ENCODE results near the gene PROKR1.
"Not testable (repeated sequence)": the region's sequence is repeated elsewhere in the genome, so short reads cannot be mapped to it uniquely, and the experiment has no call there.

The PROKR1 gene

DNA sequence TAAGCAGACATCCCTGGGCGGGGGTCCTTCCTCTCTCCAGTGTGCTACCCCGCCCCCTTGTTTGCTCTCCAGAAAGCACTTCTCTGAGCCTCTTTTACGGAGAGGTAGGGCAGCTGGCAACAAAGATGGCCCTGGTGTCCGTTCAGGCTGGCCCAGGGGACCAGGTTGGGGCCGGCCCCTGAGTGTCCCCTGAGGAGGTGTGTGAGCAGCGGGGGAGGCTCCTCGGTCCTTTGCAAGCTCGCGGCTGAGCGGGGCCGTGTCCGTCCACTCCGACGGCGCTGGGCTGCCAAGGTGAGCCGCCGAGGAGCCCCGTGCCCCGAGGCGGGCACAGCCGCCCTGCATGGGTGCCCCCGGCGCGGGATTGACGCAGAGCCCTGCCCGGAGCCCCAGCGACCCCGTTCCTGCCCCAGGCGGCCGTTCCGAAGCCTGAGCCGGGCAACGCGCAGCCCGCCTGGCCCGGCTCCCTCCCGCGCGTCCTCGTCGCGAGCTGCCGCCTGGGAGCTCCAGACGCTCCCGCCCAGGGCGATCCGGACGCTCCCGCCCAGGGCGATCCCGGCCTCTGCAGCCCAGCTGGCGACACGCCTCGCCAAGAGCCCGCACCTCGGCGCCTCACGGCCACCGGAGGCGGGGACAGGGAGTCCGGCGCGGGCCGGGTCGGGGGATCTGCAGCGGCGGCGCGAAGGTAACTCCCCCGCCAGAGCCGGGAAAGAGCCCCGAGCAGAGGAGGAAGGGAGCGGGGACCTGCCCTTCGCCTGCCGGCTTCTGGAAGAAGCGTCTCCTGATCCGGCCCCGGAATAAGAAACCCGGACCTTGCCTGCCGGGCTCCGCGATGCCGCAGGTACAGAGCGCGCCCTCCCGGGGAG, at the start of gene PROKR1:
Gene PROKR1 (plus strand): TSS at position 569 of the 863 bp plus-strand sequence. CDS start 2,243 bp downstream, outside the sequence.
- DNase-seq (ENCODE audit: low read depth, low spot score), result no peak

DNA sequence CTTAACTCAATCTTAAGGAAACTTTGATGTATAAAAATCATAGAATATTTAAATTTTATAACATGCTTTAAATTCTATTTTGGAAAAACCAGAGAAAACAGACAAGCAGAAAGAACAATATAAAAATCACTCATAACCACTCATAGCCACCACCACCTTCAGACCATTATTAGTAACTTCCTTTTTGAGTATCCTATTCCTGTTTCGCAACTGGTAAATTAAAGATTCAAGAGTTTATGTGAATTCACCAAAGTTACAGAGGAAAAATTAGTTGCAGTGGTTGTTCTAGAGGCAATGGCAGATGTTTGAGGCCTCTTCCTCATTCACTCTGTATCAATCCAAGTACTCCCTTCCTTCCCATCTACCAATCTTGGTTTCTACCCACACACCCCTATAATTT, 49.3 kb upstream of the PROKR1 start:
- DNase-seq (ENCODE audit: low read depth, low spot score), result no peak

DNA sequence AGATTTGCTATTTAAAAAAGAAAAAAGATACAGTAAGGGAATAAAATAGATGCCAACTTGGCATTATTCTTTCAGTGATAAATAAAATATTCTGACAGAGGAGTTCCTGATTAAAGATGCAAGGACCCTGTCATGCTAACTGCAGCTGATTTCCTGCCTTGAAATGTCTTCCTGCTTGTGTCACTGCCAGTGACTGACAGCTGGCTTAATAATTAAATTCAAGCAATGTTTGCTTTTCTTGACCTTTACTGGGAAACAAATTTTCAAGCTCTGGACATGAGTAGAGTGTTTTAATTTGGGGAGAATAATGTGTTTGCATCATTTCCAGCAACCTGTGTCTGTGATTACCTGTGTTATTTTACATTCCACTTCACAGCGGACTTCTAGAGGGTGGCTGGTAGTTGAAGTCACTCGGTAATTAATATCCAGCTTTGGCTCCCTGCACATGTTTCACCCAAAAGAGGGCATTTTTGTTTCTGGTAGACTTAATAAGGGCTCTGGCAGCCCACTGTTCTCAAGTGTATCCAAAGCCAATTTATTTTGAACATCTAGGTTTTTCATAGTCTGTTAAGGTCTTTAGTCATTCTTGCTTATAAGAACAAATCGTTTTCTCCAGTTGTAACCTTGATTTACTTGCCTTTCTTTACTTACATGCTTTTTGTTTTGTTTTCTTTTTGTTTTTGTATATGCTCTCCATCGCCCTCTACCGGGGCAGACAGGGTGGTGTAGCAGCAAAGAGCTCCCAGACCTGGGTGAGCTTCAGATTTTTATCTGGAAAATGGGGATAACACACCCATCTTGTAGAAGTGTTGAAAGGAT, 48.5 kb upstream of the PROKR1 start:
- DNase-seq (ENCODE audit: low read depth, low spot score), result peak; percentile 1

DNA sequence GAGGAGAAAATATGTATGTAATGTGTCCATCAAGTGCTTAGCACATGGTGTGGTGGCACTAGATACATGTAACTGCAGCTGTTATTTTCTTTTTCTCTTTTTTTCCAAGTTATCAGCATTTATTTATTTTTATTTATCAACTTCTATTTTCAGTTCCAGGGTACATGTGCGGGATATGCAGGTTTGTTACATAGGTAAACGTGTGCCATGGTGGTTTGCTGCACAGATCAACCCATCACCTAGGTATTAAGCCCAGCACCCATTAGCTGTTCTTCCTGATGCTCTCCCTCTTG, 47.9 kb upstream of the PROKR1 start:
- DNase-seq (ENCODE audit: low read depth, low spot score), result not testable (repeated sequence)

DNA sequence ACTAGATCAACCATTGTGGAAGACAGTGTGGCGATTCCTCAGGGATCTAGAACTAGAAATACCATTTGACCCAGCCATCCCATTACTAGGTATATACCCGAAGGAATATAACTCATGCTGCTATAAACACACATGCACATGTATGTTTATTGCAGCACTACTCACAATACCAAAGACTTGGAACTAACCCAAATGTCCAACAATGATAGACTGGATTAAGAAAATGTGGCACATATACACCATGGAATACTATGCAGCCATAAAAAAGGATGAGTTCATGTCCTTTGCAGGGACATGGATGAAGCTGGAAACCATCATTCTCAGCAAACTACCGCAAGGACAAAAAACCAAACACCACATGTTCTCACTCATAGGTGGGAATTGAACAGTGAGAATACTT, 42.9 kb upstream of the PROKR1 start:
- DNase-seq (ENCODE audit: low read depth, low spot score), result not testable (repeated sequence)

DNA sequence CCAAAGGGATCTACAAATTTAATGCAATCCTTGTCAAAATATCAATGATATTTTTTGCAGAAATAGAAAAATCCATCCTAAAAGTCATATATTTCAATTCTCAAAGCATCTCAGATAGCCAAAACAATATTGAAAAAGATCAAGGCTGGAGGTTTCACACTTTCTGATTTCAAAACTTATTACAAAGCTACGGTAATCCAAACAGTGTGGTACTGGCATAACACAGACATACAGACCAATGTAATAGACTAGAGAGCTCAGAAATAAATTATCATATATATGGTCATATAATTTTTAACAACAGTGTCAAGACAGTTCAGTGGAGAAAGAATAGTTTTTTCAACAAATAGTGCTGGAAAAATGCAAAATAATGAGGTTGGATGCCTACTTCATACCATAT, 40.3 kb upstream of the PROKR1 start:
- DNase-seq (ENCODE audit: low read depth, low spot score), result no peak

DNA sequence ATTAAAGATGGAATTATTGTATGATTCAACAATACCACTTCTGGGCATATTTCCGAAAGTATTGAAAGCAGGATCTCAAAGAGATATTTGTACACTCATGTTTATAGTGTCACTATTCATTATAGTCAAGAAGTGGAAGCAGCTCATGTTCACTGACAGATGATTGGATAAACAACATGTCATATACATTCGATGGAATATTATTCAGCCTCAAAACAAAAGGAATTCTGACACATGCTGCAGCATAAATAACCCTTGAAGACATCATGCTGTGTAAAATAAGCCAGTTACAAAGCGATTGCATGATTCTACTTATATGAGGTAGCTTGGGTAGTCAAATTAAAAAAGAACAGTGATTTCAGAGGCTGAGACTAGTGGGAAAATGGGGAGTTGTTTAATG, 39.3 kb upstream of the PROKR1 start:
- no peak for DNase-seq (ENCODE audit: low read depth, low spot score)

DNA sequence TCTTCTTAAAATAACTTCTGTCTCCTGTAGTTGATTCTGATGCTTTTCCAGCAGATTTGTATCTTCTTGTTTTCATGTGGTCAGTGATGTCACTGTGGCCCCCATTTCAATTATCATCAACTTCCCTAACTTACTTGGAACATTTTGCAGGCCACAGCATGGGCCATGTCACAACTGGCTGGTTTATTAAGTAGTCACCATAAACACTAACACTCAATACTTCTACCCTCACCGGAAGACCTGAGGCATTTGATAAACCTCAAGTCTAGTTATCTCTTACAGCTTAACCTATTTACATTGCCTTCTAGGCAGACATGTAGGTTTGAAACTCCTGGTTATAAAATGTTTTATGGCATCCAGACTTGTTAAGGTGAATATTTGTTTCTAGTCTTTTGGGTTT, 37.4 kb upstream of the PROKR1 start:
- no peak for DNase-seq (ENCODE audit: low read depth, low spot score)

DNA sequence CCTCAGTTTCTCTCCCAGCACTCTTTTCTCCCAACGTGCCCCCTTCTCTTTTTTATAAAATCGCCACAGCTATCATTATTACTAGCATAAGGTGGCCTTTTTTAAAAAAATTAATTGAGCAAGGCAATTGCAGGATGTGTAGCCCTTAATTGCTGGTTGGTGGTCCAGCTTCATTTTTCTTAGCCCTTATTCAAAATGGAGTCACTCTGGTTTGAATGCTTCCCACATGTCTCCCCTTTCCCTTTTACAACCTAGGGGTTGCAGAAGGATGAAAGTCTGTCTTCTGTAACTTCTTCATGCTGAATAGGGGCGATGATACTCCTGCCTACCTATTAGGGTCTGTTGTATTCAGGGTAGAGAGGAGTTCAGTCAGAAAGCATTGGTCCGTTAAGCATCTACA, 36.6 kb upstream of the PROKR1 start:
- no peak for DNase-seq (ENCODE audit: low read depth, low spot score)

DNA sequence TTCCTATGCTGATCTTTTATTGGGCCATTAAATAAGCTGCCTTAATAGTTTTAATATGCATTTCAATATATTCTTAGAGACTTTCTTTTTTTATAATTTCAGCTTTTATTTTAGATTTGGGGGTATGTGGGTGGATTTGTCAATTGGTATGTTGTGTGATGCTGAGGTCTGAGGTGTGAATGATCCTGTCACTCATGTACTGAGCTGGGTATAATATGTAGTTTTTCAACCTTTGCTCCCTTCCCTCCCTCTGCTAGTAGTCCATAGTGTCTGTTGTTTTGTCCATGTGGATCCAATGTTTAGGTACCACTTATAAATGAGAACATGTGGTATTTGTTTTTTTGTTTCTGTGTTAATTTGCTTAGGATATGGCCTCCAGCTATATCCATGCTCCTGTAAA, 35.5 kb upstream of the PROKR1 start:
- no peak for DNase-seq (ENCODE audit: low read depth, low spot score)

DNA sequence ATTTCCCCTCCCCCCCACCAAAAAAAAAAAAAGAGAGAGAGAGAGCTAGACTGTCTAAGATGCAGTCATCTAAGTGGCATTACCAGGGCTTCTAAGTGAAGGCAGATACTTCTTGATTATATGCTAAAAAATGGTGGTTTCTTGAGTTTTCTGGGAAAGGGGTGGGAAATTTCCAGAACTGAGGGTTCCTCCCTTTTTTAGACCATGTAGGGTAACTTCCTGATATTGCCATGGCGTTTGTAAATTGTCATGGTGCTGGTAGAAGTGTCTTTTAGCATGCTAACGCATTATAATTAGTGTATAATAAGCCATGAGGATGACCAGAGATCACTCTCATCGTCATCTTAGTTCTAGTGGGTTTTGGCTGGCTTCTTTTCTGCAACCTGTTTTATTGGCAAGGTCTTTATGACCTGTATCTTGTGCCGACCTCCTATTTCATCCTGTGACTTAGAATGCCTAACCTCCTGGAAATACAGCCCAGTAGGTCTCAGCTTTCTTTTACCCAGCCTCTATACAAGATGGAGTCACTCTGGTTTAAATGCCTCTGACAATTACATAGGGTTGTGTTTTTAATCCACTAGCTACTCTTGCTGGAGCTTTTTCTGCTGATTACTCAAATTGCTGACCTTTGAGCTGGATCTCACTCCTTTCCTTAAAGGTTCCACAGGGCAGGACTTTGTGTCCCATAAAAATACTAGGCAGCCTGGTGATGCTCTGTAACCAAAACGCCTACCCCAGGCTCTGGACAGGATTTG, 30.4 kb upstream of the PROKR1 start:
- no peak for DNase-seq (ENCODE audit: low read depth, low spot score)

DNA sequence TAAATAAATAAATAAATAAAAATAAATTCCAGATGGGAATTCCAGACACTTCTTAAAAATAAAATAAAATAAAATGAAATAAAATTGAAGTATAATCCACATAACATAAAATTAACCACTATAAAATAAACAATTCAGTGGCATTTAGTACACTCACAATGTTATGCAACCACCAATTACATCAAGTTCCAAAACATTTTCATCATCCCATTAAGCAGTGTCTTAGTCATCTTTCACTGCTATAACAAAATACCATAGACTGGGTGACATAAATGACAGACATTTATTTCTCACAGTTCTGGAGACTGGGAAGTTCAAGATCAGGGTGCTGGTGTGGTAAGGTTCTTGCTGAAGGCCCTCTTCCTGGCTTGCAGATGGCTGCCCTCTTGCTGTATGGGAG, 22.6 kb upstream of the PROKR1 start:
- no peak for DNase-seq (ENCODE audit: low read depth, low spot score)

DNA sequence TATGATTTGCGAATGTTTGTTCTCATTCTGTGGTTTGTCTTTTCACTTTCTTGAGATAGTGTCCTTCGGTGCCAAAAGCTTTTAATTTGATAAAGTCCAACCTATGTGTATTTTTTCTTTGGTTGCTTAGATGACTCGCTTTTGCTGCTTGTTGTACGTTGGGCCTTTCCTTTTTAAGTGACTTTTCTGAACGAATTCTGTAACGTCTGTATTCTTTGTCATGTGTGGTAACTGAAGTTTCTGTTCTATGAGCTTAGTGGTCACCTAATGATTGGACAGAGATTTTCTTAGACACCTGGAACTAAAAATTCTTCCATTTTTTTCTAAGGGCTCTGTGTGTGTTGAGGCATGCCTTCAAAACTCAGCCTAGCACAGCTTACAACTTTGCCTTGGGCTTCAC, 19.6 kb upstream of the PROKR1 start:
- DNase-seq (ENCODE audit: low read depth, low spot score), result no peak

DNA sequence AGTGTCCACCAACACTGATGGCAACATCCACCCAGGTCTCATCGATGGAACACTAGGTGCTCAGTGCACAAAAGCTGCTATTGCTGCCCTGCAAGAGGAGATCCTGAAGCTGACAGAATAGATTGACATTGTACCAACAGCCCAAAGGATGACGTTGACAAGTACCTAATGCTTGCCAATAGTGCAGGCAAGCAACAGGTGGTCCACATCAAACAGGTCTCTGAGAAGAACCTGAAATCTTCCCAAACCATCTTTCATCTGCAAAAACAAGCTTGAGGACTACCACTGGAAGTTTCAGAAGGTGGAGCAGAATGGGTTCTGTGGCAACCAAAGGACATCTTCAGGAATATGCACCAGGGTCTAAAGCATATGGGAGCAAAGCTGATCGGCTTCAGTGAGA, 15.8 kb upstream of the PROKR1 start:
- no peak for DNase-seq (ENCODE audit: low read depth, low spot score)

DNA sequence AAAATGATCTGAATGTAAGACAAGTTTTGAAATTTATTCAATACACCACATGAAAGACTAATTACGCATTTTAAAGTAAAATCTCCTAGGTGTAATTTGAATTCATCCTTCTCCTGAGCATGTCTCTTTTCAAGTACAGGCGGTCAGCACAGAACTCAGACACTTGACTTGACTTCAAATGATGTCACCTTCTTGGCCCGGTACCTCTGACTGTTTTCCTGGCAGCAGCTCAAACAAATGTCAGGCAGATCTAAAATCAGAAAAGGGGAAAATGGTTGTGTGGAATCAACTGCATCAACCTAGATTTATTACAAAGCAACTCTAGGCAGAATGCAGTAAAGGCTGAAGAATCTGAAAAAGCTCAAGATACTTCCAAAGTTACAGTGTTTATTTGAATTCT, 11.4 kb upstream of the PROKR1 start:
- no peak for DNase-seq (ENCODE audit: low read depth, low spot score)

DNA sequence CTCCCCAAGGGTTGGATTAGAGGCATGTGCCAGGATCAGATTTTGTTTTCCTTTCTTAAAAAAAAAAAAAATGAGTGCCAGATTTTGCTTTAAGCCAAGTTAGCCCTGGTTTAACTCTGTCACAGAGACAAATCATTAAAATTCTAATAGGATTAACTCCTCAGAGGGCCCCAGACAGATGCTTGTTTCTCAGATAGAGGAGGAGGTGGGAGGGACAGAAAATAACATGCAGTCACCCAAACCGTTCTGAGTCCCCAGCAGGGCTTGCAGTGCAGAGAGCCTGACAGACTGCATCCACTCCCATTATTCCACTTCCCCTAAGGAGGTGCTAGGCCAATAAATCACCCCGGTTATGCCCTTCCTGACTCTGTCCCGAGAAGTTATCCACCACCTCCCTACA, 6.3 kb upstream of the PROKR1 start:
- DNase-seq (ENCODE audit: low read depth, low spot score), result no peak

DNA sequence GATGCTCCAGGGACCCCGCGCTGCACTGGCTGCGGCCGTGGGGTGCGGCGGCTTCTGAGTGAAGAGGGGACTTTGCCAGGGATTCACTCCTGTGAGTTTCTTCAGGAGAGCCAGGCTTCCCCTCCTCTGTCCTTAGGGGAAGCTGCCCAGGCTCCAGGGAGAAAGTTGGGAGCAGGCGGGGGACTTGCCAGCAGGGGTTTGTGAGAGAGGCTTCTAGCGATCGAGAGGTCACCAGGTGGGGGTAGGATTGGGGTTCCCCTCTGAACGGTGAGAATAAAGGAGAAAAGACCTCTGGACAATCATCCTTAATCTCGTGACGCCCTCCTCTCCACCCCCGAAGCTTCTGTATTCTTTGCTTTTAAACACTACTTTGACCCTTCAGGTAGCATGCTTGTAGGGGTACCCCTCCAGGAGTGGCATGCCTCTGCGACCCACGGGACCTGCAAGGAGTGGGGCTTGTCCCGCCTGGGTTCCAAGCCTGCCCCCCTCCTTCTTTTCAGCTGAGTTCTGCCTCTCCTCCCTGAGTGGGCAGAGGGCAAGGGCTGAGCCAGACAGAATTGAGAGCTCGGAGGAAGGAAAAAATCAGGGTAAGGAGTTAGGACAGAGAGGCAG, 601 bp downstream of the PROKR1 start:
- no peak for DNase-seq (ENCODE audit: low read depth, low spot score)

DNA sequence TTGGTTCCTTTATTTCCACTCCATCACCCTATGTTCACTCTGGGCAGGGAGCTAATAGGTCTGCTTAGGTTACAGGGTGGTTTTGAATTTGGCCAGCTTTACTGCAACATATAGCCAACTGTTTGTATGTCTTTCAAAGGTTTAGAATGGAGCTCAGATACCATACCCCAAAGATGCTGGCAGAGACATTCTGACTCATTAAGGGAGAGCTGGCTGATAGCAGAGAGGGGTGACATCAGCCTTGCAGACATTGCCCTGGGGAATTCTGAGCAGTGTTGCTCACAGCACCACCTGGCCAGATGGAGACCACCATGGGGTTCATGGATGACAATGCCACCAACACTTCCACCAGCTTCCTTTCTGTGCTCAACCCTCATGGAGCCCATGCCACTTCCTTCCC, 2.1 kb downstream of the PROKR1 start:
- DNase-seq (ENCODE audit: low read depth, low spot score), result no peak

DNA sequence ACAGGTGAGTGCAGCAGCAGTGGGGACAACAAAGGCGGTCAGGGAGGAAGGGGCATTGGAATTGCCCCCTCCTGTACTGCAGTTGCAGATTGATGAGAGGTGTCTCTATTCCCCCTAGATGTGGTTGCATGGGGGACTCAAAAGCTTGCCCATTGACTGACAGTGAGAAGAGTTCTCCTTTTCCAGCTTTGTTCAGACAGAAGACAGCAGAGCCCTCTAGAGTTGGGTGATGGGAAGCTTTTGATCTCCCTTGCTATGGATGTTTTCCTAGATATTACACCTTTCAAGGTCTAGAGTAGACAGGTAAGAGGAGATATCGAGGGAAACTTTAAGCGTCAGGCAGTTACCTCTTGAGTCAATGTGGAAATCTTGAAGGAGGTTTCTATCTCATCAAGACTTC, 2.9 kb downstream of the PROKR1 start:
- DNase-seq (ENCODE audit: low read depth, low spot score), result no peak

DNA sequence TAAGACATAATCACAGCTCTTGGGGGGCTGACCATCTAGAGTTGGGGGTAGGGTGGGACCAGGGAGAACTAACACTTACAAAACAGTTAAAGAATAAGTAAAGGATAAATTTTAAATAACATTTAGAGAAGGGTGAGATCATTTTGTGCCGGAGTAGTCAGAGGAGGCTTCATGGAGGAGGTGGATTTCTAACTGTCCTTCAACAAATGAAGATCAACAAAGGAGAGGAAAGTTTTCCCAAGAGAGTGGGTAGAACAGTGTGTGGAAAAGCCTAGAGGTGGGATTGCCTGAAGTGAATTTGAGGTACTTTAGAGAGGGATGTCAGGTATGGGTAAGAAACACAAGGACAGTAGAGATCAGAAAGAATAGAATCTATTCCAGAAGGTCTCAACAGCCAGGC, 7.3 kb downstream of the PROKR1 start:
- no peak for DNase-seq (ENCODE audit: low read depth, low spot score)

DNA sequence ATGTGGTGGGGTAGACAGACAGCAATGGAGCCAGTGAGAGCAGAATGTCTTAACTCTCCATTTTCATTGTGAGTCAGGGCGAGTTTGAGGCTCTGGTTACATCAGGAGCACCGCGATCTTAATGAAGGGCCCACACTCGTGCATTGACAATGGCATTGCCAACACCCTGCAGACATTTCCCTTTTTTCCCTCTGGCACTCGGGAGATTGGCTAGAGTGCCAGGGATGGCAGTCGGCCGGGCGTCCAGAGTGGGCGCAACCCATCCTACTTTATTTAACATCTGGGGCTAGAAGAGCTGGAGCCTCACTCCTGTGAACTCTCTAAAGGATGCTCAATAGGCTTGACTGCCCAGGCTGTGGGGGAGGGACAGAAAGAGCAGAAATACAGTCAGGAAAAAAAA, 9.7 kb downstream of the PROKR1 start:
- DNase-seq (ENCODE audit: low read depth, low spot score), result no peak

DNA sequence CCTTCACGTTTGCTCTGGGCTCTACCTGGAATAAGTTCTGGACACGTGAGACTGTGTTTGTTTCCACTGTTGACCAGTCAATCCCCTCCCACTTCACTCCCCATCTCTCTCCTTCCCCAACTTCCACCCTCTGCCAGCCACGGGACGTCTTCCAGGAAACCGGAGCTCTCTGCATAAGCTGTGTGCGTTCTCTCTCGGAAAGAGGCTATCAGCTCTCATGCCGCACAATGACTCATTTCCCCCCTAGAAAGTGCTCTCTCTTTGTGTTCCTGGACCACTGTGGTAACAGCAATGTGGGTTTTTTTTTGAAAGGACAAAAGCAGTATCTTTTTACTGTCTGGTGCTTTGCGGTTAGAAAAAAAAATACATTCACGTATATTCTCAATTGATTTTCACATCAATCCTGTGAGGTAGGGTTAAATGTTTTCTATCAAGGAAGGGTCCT, 10.2 kb downstream of the PROKR1 start:
- DNase-seq (ENCODE audit: low read depth, low spot score), result peak; percentile 11

Data from activated naive CD8-positive, alpha-beta T cell treated with anti-CD3 and anti-CD28 coated beads, Interleukin-2, amount 50 U/mL, for 16 hours (primary cell).